Stomach (tissue), 4 donors: ENCODE measurements around the gene C3orf62.

Experiments used
- CTCF ChIP-seq, 7 experiments: fragments of 450-650 bp in 4 of 7; fragments of 200-600 bp in 3 of 7; sonication (generic) in 3 of 7; IDR thresholded peaks; one replicate each; pipeline ENCODE4 v1.5.1; 2016 to 2019; ENCODE audit warnings: antibody characterized with exemption in 7 of 7, control low read depth in 2 of 7, mild to moderate bottlenecking in 1 of 7
- POLR2A ChIP-seq, 4 donors: fragments of 450-650 bp; IDR thresholded peaks; one replicate each; pipeline ENCODE4 v1.6.1; 2016; ENCODE audit warnings: antibody characterized with exemption in 4 of 4, control low read depth in 2 of 4, mild to moderate bottlenecking in 1 of 4, moderate library complexity in 1 of 4

- TF ChIP-seq CTCF (IDR thresholded peaks at IDR 0.05): no peak
- TF ChIP-seq POLR2A (IDR thresholded peaks at IDR 0.05): no peak
Observed at GRCh38 chr3:49266410-49267095, 10.5 kb downstream of the C3orf62 start.
